ENCODE measurements around the gene ATOSB.

ATOSB gene

DNA sequence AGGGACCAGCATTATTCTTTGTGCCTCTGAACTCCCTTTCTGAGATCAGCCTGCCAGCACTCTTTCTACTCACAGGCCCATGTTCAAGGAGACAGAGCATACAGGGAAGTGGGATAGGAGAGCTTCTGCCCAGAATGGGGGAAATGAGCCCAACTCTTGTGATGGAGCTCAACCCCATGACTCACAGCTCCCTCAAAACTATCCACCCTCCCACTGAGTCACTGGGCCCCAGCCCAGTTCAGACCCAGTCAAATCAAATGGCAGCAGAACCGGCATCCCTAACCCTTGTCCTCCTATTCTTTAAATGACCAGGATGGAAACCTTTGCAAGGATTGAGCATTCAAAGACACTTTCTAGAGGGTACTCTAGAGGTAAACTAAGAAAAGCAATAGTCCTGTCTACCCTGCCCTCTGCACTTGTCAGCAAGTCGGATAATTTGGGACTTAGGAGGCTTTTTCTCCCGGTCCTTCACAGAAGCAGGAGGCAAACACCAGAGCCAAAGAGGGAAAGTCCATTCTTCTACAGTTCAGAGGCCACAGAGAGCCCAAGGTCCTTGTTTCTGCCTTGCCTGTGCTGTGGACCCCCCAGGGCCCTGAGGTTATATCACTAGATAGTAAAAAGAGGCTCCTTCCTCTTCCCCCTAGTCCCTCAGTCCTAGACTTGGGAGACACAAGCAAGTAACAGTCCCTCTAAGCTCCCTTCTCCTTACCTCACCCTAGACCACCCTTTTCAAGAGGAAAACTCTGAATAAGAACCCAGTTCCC is 3.2 kb downstream of the ATOSB start:
- no peak for DNase-seq

DNA sequence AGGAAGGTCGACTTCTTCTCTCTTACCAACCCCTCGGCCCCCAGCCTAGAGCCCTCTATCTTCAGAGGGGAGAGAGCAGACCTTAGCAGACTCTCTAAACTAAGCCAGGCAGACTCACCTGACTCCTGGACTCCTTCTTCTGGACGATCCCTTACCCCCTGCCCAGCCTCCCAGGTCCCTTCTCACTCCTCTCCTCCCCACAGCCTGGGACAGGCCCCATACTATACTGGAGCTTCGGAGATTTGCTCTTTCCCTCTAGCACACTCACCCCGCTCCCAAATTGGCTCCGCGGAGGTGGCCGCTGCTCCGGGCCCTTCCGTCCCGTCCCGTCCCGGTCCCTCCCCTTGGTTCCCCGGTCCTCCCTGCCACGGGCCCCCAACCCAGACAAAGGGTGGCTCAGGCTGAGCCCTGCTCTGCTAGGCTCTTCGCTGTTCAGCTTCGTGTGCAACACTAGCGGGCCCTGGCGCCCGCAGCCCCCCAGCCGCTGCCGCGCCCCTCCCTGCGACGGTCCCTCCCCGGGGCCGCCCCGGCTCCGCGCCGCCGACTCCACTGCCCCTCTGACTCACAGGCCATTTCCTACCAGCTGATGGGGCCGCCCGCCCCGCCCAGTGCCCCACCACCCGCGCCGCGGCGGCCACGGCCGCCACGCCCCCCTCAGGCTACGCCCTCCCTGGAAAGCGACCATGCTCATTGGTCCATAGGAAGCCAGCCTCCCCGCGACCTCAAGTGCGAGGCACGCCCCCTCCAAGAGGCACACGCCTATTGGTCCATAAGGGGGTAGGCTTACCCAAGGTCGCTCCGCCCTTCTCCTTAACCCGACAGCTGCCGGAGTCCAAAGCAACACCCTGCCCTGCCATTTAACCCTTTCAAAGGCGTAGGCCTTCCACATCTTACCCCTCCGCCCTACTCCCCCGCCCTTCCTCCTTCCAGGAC is 4.4 kb downstream of the ATOSB start:
- DNase-seq = peak; percentile 96

DNA sequence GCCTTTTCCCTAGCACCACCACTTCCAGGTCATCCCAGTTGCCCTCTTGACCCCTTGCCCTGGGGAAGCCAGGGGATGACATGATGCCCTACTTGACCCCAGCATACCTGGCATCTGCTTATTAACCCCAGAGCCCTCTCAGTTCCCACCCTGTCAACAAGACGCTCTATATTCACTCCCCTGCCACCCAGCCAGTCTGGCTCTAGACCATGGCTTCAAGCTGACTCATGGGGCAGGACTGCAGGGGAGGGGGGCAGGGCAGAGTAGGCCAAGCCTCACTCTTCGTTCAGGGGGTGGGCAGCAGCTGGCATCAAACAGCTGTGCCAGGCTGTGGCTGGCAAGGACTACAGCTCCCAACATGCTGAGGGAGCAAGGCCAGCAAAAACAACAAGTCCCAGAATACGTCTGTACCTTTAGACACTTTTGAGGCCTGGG is 5.3 kb downstream of the ATOSB start:
- DNase-seq = no peak

DNA sequence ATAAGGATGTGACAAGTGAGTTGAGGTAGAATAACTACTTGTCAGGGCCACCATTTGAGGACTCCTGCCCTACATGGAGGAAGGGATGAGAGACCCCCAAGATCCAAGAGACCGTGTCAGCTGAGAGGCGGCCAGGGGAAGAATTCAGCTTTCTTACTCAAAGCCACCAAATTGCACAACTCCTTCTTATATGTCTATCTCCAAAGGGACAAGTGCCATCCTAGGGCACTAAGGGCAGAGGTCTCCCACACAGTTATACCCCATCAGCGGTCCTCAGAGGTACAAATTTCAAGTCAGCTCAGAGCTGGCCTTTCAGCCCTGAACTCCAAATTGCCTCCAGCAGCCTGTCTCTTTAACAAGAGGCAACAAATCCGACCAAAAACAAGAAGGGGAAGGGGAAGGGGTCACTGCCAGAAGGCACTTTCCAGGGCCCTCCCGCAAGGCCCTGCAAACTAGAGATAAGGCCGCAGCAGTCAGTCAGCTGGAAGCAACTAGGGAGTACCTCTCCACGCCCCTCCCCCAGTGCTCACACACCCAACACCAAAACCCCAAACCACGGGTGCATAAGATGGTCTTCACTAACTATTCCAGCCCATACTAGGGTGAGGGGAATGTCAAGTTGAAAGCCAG is 6.6 kb downstream of the ATOSB start:
- DNase-seq = no peak

DNA sequence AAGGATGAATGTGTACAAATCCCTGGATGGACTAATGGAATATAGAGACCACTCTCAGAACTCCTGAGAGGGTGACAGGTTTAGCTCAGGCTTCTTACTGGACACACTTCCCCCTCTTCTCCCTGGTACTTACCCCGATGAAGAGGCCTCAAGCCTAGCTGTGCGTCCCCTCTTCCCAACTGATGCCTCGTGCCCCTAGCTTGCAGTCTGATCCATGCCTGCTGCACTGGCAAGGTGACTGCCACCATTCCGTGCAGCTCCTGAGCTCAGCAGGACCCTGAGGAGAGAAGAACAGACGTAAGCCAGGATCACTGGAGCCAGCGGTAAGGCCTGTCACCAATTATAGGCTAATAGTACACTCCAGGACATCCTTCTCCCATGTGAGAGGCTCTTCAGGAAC is 7.2 kb downstream of the ATOSB start:
- no peak for DNase-seq

DNA sequence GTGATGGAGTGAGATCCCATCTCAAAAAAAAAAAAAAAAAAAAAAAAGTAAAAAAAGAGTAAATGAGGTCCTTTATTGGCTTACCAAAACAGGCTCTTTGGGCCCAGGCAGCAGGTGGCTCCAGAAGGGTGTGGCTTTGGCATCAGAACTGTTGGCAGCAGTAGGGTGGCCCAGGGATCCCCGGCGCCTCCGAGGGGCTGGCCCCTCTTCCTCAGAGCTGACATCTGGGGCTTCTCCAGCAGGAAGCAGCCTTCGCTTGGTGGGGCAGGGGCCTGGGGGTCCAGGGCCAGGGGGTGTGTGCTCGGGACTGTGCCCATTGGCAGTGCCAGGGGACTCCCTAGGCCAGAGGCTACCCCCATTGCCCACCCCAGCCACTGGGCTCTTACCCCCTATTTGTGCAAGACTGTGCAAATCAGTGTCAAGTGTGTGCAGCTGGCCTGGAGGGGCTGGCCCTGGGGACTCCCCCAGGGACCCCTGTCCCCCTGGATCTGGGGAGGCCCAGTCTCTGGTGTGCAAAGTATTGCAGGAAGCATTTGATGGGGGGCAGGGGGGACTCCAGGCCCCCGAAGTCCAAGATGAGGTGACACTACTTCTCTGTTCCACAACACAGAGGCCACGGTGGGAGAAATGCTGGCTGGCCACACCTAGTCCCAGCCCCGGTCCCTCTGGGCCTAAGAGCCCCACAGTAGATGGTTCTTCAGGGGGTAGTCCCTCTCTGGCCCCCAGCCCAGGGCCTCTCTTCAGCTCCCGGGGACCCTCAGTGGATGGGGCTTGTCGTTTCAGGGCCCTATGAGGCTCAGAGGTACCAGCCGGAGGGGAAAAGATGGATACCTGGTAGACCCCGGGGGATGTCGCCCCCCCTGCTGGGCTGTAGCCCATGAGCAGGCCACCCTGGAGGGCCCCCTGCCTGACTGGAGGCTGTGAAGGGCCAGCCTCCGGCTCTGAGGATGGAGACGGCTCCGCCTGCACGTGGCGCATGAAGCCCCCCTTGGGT is 8.1 kb downstream of the ATOSB start:
- no peak for DNase-seq

DNA sequence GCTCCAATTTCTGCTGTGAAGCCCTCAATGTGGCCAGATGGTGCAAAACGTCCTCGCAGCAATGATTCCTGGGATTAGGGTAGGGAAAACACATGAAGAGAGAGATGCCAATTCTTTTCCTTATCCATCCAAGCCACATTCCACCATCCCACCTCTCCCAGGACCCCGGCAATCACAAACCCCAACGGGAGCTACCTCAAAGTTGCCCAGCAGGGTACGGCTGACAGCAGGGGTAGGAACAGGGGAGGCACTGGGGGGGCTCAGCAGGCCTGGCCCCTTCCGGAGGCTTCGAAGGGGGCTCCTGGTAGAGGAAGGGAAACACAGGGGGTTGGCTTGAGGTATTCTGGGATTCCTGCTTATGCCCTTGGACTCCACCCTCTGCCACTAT is 9.3 kb downstream of the ATOSB start:
- no peak for DNase-seq

DNA sequence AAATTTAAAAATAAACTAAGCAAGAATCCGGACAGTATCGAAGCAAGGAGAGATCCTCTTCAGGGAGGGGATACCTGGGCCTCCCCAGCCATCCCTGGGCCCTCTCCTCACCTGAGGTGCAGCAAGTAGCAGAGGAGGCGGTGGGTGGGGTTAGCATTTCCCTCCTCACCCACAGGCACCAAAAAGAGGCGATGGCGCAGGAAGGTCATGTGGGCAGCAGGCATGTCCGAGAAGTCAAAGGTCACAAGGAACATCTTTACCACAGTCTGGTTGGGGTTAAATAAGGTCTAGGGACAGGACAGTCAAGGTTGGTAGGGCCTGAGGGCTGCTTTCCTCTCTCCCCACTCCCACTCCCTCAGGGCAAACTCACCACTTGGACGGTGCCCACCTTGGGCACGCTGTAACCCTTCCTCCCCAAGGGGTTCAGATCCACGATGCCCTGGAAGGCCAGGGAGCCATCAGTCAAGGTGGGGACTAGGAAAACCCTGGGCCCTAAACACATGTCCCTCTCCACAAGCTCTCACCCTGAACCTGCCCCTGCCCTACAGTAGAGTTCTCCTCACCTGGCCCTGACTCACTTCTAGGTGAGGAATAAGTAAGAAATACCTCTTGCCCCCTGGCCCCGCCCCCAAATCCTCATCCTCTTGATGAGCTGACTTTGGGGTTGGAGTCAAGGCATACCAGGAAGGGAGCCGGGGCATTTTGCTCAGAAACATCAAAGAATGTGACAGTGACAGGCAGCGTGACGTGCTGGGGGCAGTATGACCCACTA is 9.9 kb downstream of the ATOSB start:
- DNase-seq = no peak

DNA sequence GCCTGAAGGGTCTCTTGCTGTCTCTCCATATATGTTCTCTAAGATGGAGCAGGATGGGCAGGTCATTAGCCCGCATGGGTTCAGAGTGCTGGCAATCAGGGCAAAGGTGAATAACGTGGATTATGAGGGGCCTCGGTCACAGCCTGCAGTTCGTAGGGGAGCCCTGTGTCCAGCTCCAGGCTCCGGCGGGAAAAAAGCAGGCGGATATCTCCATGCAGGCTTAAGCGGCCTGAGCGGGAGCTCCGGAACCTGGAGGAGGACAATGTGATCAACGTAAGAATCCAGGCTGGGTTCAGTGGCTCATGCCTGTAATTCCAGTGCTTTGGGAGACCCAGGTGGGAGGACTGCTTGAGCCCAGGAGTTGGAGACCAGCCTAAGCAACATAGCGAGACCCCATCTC is 10.5 kb downstream of the ATOSB start:
- no peak for DNase-seq

DNA sequence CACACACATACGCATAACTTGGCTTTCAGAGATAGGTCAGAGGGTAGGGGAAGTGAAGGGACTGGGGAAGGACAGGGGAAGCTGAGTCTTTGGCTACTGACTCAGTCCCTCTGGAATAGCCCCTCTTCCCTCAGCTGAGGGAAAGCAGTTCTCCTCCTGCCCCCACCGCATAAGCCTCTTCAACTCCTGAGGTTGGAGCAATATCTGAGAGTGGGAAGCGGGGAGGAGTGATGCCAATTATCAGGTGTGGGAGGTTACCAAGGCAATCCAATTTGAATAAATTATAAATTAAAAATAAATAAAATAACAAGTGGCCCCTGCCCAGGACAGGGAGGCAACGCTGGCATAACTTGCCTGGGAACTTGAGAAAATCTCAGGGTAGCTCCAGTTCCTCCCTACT is 11.1 kb downstream of the ATOSB start:
- no peak for DNase-seq

DNA sequence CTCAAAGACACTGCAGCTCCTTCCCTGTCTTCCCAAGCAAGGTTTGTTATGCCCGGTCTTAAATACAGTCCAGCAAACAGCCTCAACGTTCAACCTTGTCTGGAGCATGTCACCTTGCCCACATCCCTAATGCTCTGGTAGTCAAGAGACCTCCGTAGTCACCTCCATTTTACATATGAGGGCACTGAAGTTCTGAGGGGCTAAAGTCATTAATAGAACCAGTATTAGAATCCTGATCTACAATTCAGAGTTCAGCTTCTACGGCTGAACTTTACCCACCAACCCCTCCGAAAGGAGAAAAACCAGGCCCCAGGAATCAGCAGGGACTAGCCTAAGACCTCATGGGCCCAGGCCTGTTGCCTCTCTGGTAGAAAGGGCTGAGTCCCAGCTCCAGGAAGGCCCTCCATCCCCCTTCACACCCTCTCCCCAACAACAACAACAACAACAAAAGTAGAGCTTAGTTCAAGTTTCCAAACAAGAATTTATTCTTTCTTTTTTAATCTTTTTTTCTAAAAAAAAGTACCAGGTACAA is 11.9 kb downstream of the ATOSB start:
- DNase-seq = no peak

DNA sequence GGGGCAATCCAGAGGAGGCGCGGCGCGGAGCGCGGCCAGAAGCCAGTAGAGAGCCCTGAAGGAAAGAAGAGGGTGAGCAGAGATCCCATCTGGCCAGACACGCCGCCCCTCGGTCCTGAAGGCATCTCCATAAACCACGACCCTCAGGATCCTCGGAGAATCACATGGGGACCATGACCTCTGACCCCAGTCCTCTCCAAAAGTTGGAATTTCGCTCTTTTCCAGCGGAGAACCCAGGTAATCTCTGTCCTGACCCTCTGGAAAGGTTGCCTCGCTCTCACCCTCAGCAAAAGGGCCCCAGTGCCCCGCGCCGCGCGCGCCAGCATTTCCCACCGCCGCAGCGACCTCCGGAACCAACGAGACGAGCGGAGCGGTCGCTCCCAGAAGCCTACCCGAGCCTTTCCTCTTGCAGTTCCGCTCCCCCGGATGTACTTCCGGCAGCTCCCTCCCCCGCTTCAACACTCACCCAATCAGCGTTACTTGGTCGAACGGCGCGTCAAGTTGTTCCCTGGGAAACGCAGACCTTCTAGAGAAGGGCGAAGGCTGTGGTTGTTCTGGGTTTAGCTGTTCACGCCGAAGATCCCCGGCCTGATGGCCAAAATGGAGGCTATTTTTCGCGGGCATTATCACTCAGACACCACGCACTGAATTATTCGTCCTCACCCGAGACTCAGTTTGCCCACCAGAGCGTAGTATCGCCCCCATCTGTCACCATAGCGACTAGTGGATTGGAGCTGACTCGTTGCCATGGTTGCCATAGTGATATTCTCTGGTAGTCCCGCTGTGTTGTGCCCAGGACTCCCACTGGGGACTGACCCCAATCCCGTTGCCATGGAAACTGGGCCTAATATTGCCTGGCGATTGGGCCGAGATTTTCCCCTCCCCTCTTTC is 12.6 kb downstream of the ATOSB start, which contains the start of gene STOML2:
Gene STOML2, minus strand, starts transcription at position 363 of the 891 bp plus-strand sequence. Its CDS starts 37 bp downstream, at position 326.
- DNase-seq = peak; percentile 92

DNA sequence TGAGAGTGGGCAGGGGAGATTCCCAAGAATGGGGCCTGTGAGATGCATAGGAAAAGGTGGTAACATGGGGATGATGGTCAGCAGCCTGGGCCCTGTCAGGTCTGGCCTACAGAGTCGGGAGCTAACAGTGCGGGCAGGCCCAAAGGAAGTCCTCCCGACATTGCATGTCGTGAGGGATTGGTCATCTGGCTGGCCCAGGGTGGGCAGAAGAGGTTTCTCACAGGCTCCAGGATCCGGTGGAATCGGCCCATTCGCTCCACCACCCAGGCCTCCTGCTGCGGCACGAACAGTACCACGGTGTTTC is 13.2 kb downstream of the ATOSB start:
- no peak for DNase-seq

DNA sequence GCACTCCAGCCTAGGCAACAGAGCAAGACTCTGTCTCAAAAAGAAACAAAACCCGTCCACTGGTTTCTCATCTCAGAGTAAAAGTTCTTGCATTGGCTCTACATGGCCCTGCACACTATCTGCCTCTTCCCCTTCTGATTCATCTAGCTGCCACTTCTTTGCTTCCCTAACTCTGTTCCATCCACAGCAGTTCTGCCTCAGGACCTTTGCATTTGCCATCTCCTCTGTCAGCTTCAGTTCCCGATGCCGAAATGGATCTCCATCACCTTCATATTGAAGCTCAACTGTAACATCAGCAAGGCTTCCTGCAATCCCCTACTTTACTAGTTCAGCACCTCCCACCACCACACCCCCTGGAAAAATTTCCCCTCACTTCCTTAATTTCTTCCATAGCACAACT is 18.1 kb downstream of the ATOSB start:
- no peak for DNase-seq

DNA sequence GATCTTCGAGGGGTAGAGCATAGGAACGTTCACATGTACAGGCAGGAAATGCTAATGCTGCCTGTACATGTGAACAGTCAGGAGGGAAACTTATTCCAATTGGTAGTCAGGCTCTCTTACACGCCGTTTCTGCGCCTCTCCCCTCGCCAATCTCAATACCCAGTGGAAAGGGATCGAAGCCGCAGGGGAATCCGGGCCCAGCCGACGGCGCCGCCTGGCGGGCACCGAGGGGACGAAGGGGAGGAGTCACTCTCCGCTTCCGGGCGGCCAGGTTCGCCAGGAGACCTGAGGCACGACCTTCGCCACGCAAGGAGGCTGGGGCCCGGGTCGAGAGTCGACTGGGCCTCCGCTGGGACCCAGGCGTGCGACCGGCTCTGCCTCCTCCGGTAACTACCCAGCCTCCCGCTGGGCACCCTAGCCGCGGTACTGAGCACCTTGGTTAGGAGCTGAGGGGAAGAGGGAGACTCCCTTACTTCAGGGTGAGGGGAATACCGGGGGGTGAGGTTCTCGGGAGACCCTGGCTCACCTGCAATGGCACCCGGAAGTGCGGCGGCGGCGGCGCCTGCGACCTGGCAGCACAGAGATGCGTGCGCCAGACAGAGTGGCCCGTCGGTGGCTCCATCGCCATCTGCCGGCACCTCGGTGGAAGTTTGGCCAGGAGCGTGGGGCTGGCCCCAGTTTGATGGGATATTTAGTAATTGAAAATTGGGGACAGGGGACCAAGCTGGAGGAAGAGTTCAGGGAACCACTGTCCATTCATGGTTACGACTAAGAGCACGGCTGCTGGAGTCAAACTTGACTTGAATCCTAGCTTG is 19.4 kb downstream of the ATOSB start, which contains the start of gene PIGO:
Gene PIGO, minus strand, starts transcription at position 557 of the 815 bp plus-strand sequence. CDS start 1,026 bp downstream, outside the sequence.
- peak; percentile 87 for DNase-seq

DNA sequence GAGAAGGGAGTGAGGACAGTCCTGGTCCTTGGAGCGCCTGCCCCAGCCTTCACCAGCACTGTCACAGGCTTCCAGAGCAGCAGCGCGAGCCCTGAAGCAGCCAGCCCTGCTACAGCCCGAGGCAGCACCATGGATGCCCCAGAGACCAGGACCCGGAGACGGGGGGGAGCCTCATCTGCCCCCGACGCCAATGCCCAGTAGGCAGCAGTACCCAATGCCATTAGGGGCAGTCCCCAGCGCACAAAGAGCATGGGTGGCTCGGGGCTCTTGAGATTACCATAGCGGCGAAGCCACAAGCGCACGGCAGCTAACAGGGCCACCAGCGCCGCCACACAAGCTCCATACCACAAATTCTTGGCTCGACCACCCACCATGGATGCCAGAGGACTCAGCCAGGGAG is 24.1 kb downstream of the ATOSB start:
- DNase-seq = no peak

DNA sequence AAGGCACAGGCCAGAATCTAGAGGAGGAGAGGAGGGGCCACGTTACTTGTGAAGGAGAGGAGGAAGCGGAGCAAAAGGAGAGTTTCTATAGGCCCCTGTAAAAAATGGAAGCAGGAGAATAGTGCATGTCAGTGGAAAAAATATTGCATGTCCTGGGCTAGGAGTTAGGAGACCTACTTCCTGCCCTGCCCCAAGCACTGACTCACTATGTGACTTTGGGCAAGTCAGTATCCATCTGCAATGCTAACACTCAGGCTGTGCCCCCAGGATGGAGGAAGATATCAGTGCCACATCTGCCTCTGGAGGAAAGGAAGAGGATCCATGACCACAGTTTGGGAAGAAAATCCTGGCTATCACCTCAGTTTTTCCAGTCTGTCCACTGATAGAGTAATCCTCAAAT is 26.2 kb downstream of the ATOSB start:
- DNase-seq = no peak

DNA sequence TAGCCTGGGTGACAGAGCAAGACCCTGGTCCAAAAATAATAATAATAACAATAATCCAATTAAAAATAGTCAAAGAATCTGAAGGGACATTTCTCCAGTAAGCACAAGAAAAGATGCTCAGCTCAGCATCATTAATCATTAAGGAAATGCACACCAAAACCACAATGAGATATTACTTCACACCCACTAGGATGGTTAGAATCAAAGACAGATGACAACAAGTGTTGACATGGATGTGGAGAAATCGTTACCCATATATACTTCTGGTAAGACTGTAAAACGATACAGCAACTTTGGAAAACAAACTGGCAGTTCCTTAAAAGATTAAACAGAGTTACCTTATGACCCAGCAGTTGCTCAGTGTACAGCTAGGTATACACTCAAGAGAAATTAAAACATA is 30.6 kb downstream of the ATOSB start:
- no peak for DNase-seq
